TTC549 (cell line): Measurements from ENCODE around the gene SKI.

Experiments used
- FAIRE-seq: peaks from 2 replicates; lab custom pipeline; 2012; peaks lifted over from hg19 to GRCh38; lab: Jason Lieb, UNC

SKI gene

DNA sequence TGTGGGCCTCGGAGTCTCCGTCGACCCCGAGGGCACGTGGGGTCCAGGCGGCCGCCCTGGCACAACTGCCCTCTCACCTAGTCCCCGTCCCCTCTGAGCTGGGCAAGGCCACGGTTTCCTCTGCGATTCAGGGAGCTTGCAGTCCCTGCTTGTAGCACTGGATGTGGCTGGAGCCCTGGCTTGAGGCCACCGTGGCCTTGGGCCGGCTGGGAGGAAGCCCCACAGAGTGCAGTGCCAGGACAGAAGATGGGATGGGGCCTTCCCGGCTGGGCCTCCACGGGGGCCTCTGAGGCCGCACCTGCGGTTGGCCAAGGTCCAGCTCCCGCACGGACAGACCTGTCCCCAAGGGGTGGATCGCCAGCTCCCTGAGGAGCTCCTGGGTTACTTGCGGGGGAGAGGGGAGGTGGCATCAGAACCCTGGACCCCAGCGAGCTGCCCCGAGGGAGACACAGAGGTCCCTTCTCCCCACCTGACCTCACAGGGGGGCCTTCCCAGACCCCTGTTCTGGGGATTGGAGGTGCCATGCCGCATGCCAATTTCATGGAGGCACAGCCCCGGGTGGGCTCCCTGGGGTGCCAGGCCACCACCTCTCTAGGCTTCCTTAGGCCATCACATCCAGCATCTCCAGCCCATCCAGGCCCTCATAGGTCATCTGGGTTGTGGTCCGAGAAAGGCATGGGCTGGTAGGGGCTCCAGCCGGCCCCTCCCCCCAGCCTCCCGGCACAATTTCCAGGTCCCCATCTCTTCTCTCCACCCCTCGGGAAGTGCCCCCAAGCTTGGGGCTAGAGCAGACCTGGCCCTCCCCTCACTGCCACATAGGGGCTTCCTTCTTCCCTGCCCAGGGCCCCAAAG, 82.4 kb downstream of the SKI start:
- FAIRE-seq = no peak

DNA sequence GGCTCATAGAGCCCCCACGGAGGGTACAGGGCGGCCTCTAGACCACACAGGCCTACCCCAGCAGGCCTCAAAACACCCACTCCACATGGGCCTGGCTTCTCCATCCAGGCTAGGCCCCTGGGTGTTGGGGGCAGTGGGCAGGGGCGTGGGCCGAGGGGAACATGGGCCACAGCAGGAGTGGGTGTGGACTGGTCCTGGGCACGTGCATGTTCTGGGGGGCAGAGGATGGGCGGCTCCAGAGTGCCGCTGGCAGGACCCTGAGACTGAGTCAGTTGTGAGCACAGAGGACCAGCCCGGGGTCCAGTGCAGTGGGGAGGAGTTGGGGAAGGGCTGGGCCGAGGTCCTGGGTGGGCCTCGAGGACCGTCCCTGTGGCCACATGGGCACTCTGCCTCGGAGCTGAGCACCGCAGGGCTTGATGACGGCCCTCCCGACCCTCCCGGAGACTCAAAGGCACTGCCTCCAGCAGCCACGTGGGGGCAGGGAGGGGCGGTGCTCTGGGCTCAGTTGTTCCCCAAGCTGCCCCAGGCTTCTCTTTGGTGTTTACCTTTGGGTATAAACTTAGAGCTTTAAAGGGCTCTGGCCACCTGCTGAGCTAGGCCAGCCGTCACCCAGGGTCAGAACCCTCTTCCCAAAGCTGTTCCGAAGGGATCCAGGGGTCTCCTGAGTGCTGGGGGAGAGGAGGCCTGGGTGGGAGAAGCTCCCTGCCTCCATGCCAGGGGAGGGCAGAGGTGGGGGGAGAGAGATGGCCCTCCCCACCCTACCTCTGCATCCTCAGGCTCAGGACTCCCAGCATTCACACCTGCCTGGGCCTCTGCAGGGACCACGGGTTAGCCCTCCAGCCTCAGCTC, 83.3 kb downstream of the SKI start:
- FAIRE-seq = no peak

DNA sequence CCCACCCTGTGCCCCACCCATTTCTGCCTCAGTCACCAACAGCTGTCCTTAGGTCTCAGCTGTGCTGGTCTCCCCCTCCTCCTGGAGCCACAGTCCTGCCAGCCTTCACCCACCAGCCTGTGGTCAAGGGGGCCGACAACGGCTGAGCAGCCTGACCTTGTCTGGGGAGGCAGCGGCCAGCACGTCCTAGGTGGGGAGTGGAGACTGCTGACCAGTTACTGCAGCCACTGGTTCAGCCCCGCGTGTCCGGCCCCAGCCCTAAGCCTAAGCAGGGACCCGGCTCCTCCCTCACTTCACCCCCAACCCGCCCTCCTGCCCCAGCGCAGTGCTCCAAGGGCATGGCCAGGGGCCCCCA, 84.0 kb downstream of the SKI start:
- FAIRE-seq = no peak

DNA sequence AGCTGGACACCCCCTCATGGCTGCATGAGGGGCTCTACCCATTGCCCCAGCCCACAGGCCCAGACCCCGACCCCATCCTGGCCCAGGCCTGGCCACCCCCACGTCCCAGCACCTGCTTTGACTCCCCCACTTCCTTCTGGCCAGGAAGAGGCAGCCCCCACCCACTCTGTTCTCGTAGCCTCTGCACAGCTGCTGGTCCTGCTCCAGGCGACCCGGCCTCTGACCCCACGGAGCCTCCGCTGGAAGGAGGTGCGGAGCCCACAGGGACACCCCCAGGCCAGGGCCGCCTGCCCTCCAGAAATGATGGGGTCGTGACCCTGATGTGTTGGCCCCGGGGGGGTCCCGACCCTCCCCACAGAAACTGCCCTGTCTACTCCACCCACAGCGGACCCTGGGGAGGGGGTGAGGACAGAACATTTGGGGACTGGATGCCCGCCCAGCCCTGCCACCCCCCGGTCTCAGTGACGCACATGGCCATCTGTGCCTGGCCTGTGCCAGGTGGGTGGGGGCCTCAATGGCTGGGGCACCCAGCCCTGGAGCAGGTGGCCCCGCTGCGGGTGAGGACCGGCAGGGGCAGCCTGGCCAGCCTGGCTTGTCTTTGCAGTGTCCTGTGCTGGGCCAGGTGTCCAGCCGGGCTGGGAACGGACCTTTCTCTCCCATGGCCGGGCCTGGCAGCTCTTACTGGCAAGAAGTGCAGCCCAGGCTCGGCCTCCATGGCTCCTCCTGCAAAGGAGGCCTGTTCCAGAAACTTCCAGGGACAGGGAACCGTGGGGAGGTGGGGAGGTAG, 84.6 kb downstream of the SKI start:
- no peak for FAIRE-seq

DNA sequence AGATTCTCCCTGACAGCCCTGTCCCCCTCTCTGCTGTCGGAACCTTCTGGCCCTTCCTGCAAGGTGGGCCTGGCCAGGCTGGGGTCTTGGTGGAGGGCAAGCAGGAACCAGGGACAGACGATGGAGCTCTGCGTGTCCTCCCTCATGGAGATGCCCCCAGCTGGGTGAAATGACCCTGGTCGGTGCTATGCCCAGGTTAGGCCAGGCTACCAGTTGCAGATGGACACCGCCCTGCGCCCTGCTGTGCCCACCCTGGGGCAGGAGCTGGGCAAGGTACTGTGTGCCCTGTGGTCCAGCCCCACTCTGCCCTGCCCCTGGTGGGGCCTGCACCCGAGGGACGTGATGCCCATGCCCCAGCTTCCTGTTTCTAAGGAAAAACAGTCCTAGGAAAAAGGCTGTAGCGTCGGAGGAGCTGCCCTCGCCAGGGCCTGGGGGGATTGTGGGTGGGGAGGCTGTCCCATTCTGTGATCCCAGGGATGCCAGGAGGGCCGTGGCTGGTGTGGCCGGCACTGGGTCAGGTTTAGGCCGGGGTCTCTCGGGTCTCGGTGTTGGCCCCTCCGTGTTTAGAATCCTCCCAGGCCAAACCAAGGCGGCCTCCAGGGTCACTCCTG, 85.6 kb downstream of the SKI start:
- FAIRE-seq = no peak

DNA sequence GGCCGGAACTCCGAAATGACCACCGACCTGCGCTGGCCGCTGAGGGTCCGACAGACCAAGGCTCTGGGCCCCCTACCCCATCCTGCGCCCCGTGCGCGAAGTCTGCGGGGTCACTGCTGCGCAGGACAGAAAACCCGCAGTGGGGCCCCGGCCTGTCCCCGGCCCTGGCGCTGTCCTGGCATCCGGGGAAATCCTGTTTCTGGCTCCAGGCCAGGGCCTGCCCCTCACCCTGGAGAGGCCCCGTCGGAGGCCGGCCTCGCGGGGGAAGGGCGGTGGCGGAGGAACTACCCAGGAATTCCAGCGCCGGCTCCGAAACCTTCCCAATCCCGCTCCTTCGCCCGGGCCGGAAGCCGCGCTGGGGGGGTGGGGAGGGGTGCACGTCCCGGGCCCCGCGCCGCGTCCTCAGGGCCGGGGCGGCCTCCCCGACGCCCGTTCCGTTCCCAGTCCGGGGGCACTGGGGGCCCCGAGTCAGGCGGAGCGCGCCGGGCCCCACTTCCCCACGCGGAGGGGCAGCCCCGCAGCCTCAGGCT, 86.2 kb downstream of the SKI start:
- no peak for FAIRE-seq

DNA sequence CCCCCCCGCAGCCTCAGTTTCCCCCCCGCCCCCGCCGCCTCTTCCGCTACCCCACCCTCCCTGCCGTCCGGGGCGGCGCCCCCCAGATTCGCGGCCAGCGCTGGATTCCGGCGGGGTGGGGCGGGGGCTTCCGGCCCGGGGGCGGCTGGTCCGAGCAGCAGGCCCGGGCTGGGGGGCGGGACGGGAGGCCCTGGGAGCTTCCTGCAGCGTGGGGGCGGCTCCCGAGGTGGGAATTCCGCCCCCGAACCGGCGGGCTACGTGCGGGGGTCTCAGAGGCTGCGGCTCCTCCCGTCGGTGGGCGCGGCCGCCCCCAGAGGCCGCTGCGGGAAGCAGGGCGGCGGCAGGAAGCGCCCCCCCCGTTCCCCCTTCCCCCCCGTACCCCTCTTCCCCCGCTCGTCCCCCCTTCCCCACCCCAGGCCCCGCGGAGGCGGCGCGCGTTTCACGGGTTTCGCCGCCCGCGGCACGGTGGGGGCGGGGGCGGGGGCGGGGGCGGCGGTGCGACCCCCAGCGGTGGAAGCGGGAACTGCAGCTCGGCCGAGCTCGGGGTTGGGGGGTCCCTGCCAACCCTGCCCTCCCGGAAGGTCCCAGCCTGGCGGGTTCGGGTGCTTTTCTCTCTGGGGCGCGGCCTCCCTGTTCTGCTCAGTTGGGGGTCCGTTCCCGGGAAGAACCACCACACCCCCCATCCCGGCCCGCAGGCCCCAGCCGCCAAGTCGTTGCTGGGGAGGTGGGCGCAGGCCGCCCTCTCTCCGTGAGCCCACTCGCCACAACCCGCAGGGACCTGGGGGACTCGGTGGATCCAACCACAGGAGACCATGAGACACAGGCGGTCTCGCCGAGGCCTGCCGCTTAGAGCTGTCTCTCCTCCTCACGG, 86.9 kb downstream of the SKI start:
- FAIRE-seq = no peak

DNA sequence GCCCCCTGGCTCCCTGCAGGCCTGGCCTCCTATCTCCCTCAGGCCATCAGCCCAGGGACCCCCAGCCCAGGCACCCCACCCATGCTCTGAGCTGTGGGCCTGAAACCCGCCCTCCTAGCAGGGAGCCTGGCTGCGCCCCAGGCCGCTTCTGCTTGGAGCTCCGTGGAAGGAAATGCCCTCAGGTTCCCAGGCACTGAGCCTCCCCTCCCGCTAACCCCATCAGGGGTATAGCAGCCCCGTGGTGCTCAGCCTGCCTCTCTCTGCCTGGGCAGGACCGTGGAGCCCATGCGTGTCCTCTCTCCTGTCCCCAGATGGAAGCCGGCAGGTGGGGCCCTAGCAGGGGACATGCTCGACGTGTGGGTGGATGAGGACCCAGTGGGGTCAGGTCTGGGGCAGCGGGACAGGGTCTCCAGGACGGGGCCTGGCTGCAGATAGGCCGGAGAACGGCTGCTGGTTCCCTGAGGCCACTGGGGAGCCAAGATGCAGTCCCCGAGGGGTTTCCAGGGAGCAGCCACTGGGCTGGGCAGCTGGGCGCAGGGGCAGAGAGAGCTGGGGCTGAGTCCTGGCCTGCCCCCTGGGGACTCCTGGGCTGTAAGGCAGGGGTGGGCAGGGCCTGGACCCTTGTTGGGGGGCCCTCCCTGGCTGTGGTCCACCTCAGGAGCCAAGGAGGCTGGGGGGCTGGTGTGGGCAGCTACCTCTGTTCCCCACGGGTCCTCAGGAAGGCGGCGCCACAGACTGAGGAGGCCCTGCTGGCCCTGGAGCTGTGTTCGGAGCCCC, 87.7 kb downstream of the SKI start:
- no peak for FAIRE-seq

DNA sequence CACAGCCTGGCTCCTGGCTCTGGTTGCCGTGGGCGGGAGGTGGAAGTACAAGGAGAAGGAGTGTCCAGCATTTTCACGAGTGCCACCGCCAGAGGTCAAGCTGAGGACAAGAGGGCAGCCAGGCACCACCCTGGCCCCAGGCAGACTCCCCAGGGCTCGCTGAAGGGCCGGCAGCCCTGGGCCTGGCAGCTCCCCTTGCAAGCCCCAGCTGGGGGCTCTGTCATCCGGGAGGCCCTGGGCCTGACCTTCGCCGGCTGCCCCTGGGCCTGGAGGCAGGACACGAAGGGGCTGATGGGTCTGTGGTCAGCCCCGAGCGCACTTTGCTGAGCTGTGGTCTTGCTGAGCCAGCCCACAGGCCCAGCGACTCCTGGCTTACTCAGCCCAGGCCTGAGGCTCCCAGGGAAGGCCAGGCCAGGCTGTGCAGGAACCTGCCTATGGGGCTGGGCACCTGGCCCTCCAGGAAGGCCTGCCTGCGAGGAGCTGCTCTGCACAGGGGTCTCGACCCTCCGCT, 88.4 kb downstream of the SKI start:
- FAIRE-seq = no peak

DNA sequence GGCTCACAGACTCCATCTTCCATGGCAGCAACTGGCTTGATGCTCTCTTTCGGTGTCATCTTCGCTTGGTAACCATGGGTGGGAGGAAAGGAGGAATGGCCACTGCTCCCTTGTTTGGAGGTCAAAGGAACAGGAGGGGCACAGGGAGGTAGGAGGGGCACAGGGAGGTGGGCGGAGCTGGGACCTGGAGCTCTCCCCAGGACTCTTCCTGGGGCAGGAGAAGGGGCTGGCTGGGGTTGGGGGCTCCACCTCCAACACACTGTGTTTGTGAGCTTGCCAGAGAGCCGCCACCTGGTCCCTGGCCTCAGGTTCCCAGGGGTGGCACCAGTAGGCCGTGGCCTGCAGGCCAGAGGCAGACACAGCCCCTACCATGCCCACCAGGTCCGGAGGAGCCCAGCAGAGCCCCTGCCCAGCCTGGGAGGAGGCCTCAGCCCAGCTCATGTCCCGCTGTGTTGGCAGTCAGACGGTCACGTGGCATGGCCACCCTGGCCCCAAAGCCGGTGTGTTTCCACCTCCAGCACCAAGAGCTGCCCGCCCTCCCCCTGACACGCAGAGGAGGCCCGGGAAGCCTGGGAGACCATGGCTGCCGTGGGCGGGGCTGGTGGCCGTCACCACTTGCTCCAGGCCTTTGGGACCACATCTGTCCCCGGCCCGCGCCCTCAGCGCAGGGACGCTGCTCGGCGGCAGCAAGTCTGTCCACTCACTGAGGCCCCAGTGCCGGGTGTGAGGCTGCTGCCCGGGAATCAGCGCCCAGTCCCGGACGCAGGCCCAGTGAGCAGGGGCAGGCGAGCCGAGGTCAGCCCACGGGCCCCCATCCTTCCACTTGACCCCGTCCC, 89.3 kb downstream of the SKI start:
- FAIRE-seq = no peak

DNA sequence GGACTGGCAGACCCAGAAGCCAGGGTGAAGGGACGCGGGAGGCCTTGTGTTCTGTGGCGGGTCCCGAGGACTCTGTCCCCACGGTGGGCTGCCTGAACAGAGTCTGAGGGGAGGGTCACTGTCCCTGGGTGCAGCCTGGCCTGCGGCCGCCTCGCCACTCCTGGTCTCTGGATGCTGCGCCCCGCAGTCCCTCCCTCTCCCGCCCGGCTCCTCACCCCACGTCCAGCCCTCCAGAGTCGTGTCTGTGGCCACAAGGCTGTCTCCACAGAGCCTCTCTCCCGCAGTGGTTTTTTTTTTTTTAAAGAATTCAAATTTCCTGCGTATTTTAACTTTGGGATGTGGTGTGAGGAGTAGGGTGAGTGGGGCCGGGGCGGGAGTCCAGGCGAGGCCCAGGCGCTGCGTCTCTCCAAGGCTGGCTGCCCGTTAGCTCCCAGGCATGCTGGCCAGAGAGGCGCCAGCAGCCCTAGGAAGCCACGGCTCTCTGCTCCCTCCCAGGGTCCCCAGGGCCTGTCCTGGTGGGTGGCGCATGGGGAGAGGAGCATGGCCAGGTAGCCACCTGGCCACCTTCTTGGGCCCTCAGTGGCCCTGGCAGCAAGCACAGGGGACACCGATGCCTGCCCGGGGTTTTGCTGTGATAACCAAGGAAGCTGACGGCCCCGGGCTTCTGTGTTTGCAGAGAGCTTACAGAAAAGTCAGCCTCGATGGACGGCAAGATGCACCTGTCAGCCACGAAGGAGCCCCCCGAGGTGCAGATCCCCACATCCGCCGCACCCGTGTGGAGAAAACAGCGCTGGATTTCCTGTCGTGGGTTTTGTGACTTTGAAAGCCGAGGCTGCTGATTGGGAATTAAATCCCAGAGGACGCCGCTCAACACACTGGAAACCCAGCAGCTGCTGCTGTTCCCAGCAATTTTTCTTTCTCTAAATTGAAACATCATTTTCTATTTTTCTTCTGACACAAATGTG, 90.5 kb downstream of the SKI start:
- no peak for FAIRE-seq

DNA sequence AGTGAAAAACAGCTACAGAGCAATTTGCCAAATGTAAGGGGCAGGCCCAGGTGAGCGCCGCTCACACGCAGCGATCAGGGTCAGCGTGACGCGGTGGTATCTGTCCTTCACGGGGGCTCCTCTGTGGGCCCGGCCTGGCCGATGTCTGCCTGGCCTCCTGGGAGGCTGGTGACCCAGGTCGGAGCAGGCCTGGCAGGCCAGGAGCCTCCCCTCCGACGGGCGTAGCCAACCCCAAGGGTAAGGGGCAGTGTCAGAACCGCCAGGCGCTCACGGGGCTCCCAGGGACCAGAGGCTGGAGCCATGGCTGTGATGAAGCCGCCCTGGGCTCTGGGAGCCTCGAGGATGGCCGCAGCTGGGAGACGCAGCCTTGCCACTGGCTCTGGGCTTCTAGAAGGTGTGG, 91.2 kb downstream of the SKI start:
- FAIRE-seq = no peak

DNA sequence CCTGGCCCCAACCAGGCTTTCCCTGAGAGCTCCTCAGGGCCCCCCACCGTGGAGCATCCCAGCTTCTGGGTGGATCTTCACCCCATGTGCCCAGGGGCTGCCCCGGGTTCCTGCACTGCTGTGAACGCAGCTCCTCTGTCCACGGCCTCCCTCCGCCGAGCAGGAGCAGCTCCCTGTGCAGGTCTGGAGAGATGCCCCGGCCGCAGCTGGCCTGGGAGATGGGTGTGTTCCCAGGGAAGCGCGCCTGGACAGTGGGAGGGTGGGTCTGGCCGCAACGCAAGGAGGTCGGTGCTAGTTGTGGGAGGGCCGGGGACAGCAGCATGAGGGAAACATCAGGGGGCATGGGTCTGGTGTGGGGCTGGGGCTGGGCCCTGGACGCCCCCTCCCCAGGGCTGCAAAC, 91.9 kb downstream of the SKI start:
- FAIRE-seq = no peak

DNA sequence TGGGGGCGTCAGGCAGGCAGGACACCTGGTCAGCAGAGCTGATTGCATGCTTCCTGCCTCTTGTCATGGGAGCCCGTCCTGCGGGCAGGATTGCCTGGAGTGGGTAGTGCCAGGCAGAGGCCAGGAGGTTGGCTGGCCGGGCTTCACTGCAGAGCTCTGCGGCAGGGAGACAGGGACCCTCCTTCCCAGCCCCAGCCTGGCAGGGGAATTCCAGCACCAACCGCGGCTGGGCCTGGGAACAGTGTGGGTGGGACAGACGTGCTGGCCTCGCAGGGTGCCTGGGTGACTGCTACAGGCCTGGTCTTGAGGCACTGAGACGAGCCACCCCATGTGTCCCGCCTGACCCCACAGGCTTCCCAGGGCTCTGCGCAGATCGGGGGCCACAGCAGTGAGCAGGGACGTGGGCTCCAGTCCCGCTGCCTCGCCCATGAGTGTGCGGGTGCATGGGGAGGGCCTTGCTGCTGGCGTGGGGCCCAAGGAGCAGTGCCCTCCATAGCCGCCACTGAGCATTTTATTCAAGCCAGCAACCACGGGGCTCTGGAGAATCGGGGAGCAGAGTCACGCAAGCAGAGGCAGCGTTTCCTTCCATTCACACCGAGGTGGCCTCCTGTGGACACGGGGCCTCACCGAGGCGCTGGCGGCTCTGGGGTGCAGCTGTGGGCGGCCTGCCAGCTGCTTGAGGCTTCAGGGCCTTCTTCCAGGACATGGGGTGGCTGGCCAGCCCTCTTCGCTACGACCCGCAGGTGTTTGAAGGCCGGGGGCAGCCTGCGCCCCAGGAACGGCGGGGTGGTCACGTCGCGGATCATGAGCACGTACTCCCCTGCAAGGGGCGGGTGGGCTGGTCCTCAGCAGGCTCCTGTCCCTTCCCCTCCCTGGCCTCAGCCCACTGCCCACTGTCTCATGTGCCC, 92.9 kb downstream of the SKI start:
- no peak for FAIRE-seq

DNA sequence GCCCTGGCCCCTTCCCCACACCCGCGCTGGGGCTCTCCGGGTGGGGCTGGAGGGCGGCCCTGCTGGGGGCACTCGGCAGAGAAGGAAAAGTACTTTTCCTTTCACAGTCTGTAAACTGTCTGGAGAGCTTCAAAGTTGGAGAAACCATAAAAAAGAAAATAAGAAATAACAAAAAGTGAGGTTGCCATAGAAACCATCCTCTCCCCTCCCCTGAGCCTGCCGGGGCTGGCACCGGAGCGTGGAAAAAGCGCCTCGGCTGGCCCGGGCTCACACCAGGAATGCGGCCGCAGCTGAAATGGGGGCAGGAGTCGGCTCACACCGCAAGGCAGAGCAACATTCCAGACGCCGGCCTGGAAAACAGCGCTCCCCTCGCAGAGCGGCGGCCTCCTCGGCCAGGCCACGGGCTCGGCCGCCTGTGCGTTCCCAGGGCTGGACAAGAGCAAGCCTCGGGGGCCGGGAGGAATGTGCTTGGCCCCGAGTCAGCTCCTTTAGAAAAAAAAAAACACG, 94.0 kb downstream of the SKI start:
- no peak for FAIRE-seq

DNA sequence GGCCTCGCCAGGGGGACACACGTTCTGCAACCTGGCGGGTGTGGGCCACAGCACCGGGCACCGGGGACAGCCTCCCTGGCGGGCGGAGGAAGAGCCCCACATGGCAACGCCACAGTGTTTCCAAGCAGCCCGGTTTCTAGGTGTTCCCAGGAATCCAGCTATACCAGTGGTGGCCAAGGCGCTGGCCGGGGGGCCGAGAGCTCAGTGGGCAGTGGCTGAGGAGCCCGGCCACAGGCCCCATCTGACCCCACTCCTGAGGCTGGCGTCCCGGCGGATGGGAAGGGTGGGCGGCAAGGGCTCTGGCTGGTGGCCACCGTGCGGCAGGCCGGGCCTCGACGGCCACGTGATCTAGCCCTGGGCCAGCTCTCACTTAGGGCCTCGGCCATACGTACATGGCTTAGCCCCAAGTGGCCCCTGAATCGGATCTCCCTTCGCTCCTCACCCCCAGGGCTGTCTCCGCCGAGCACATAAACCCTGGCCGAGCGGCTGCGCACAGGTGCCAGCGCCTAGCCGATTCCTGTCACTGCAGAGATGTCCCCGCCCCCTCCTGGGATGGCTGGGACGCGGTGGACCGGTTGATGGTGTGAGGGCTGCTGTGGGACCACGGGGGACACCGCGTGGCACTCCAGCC, 94.6 kb downstream of the SKI start:
- FAIRE-seq = no peak
